ENCODE data around the gene KRTAP15-1.

DNA sequence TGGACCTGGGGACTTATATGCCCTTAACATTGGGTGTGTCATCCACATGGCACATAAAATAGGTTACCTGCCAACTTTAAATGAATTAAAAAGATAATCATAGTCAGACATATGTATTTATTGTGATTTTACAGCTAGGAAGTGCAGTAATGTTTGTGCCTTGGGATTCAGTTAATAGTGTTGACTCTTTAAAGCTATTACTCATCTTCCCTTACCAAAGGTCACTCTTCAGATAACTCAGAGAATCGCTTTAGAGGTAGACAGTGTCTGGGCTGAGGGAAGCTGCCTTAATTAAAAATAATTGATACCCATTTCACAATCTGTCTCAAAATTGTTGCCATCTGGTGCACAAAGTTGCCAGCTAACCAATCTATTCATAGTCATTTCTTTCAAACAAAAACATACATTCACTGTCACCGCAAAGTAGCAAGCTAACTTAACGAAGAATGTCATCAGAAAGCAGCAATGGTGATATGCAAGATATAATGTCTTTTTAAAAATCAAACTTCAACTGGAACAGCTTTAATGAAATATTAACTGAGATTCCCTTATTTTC is 3.0 kb upstream of the KRTAP15-1 start:
- TF ChIP-seq, protein P1, sequence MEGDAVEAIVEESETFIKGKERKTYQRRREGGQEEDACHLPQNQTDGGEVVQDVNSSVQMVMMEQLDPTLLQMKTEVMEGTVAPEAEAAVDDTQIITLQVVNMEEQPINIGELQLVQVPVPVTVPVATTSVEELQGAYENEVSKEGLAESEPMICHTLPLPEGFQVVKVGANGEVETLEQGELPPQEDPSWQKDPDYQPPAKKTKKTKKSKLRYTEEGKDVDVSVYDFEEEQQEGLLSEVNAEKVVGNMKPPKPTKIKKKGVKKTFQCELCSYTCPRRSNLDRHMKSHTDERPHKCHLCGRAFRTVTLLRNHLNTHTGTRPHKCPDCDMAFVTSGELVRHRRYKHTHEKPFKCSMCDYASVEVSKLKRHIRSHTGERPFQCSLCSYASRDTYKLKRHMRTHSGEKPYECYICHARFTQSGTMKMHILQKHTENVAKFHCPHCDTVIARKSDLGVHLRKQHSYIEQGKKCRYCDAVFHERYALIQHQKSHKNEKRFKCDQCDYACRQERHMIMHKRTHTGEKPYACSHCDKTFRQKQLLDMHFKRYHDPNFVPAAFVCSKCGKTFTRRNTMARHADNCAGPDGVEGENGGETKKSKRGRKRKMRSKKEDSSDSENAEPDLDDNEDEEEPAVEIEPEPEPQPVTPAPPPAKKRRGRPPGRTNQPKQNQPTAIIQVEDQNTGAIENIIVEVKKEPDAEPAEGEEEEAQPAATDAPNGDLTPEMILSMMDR (IDR thresholded peaks at IDR 0.05) = no peak
- TF ChIP-seq NR2C2 (CRISPR knock-in tag; IDR thresholded peaks at IDR 0.05) = no peak
